Body of pancreas (tissue), 4 donors: ENCODE results near the gene POLR2J3.
"Not testable (repeated sequence)": the region's sequence is repeated elsewhere in the genome, so short reads cannot be mapped to it uniquely, and the experiment has no call there.

Source experiments
- CTCF ChIP-seq, 7 experiments: fragments of 450-650 bp in 4 of 7; fragments of 200-600 bp in 3 of 7; sonication (generic) in 3 of 7; IDR thresholded peaks; one replicate each; pipeline ENCODE4 v1.5.1; 2016 to 2019; ENCODE audit warnings: antibody characterized with exemption in 7 of 7
- POLR2A ChIP-seq, 3 donors: fragments of 450-650 bp; IDR thresholded peaks; one replicate each; pipeline ENCODE4 v1.6.1; 2016; ENCODE audit warnings: antibody characterized with exemption in 3 of 3, mild to moderate bottlenecking in 2 of 3

- TF ChIP-seq CTCF, POLR2A (IDR thresholded peaks at IDR 0.05): not testable (repeated sequence)
Measured at GRCh38 chr7:102577315-102578240, 5.2 kb upstream of the POLR2J3 start.
